Dermis microvascular lymphatic vessel endothelial cell (primary cell): Measurements from ENCODE around the gene SPTBN1. TPM values are rescaled to one million over a fixed set of nuclear protein-coding genes. Genes with fewer than 3 reads are reported as not detected.

Experiments used
- DNase-seq, 2 donors: peaks; one replicate each; pipeline versions ENCODE4 v3.0.0 to v3.0.0-alpha.2; 2010; ENCODE audit warnings: low read depth in 2 of 2
- total RNA-seq: library from RNA; depleted of rRNA; stranded (reverse); fragments of >200 nt; gene quantifications from 2 replicates; pipeline ENCODE4 v1.2.1, GENCODE V29; 2014

The SPTBN1 gene
- total RNA-seq, 1 donor from 2014 or later: 450 TPM

GRCh38 chr2:54572636-54573536 lies 116.8 kb downstream of the SPTBN1 start:
- peak in 1 of 2 donors; percentile 94 for DNase-seq

GRCh38 chr2:54573537-54573919 lies 117.4 kb downstream of the SPTBN1 start:
- peak in 1 of 2 donors; percentile 32 for DNase-seq

DNA sequence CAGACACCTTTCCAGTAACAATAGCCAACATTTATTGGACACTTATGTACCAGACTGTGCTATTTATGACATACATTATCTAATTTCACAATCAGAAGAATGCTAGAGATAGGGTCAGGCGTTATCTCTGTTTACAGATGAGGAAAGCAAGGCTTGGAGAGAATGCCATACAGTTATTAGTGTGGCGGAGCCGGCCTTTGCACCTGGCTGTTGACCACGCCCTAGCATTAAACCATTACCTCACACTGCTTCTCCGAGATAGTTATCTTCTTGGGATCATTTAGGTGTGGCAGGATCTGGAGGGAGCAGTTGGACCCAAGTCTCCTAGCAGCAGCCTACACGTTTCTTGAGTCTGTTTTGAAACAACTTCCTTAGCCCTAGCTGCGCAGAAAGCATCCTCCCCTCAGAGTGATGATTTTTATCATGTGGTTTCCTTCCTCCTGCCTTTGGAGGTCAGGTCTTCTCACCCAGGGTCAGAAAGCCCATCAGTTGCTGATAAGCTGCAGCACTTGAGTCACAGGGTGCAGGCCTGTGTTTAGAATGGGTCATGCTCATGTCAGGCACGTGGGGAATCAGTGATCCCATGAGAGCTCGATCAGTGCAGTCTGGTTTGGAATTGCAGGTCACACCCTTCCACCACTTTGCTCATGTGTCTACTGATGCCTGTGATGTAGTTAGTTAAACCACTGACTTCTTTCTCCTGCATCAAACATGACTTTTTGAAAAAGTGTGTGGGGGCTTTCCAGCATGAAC lies 118.2 kb downstream of the SPTBN1 start:
- DNase-seq: peak in 1 of 2 donors; percentile 78

DNA sequence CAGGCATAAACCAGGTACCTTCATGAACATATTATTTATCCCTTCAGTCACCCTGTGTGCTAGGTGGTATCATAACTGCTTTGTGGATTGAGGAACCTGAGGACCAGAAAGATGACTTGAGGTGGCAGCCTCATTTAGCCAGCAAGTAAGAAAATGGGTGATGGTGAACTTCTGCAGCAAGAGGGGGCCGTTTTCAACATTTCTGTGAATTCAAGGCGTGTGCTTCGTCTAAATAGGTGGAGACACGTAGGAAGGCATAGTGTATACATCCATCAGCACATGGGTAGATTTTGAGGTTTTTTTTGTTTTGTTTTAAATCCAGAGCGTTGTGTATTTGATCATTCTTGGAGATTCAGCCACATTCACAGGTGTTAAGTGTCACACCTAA lies 118.7 kb downstream of the SPTBN1 start:
- no peak for DNase-seq

DNA sequence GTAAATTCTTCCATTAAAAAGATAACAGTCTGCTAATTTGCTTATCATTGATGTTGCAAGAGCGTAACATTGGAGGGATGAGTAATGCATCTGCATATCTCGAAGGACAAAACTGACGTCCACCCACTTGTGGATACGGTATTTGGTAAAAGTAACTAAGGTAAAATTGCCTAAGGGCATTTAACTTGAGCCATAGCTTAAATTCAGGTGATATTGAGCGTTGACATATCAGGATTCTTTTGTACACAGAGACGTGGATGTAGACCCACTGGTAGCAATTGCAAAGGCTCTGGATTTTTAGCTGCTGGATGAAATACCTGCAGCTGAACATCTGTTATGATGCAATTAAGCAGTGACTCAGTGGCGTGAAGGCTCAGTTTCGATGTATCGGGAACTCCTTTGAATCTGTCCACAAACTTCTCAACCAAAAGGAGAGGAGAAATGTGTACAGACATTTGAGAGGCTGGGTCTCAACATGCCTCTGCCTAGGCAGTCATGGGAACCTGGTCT lies 119.3 kb downstream of the SPTBN1 start:
- DNase-seq: no peak

DNA sequence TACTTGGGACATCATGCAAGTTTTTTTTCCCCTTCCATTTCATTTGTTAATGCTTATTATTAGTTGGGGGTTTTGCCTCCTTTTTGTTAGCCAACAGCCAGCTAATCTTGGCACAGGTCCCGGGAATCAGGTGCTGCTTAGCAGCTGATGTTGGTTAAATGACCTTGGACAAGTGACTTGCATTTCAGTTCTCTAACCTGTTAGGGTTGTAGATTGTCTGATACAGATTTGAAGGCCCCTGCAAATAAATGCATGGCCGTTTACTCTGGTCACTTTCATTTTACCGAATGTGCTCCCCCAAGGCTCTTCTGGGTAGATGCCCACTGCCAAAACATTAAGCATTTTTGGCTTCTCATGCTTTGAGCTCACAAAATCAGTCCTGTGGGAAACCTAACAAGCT lies 120.9 kb downstream of the SPTBN1 start:
- DNase-seq: peak; percentile 35 to 82

DNA sequence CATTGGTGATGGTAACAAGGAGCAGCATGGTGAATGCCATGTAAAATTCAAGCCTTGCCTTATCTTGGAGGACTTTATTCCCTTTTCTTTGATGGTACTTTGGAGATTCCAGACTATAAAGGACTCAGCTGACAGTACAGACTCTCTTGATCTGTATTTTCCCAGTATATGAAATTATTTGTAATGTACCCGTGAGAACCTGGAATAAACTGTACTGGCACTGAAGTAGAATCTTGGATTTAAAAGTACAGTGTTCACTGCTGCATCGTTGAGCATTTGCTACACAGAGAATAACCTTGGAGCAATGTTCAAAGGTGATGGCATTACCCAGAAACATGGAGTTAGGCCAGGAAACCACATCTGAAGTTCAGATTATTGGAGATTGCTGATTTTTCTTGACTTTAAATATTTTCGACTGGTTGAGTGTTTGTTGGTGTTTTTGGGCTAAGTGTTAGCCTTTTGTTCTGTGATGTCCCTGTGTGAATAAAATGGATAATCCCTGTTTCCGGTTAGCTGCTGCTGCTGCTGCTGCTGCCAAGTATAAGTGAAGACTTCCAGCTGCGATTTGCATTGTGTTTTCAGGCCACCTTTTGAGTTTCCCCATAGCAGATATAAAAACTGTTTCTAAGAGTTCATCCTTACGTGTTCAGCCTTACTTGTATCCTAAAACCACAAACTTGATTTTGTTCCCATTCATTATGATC lies 122.0 kb downstream of the SPTBN1 start:
- DNase-seq: no peak

- DNase-seq: no peak
Observed at GRCh38 chr2:54578648-54579045, 122.5 kb downstream of the SPTBN1 start.

- DNase-seq: no peak
Observed at GRCh38 chr2:54579061-54579681, 123.0 kb downstream of the SPTBN1 start.

DNA sequence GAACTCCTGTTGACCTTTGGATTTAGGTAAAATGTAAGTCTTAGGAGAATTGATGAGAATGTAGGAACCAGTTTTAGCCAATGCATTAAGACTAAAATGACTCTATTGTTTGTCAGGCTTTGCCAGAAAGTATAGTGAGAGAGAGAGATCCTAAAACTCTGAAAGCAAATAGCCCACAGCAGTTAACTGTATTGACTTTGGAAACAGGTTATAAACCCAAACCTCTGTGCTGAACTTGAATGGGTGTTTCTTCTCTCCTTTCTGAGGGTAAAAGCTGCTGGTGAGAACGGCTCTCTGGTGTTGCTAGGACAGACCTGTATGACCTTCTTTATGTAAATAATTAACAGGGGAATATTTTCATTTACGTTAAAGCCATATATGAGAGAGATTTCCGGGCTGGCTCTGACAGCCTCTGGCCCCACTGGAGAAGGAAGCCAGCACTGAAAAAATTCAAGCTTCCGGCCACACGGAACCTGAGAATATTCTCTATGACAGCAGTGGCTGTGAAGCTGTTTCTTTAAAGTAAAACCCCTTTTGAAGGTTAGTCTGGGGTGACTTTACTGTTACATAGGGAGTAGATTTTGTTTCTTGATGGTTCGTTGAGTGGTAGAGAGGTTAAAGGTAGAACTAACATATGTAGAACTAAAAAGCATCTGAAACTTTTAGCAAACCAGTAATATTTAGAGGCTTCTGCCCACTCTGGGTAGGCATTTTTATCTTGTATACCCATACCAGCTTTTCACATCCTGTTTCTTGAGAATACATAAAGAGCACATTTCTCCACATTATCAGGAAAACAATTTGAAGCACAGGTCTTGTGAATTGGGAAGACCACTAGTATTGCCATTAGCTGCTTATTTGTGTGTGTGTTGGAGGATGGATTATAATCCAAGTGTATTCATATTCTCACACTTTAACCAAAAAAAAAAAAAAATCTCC lies 123.8 kb downstream of the SPTBN1 start:
- no peak for DNase-seq

DNA sequence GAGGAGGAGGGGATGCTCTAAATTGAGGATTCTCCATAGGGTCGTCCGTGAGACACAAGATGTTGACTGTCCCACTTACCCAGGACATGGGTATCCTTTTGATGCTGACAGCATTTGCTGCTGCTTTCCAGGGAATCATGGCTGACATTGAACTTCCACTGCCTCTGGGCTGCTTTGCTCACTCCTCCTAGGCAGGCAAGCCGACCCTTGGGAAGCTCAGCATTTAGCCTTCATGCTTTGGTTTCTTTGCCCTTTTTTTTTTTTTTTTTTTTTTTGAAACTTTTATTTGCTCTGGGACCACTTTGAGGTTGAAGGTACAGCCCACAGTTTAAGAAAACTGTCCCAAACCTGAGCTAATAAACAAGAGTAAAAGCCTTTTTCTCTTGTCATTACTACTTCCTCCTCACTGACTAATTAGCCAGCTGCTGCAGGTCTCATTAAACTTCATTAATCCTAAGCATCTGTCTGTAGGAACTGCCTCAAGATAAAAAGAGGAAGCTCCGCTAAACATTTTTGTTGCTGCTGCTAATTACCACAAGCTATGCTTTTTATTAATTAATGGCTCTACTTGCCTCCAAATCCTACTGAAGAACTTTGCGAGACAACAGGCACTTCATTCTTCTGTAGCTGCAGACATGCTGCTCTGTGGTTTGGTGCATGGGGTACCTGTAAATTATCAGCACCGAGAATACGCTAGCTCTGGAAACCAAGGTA lies 125.4 kb downstream of the SPTBN1 start:
- no peak for DNase-seq

DNA sequence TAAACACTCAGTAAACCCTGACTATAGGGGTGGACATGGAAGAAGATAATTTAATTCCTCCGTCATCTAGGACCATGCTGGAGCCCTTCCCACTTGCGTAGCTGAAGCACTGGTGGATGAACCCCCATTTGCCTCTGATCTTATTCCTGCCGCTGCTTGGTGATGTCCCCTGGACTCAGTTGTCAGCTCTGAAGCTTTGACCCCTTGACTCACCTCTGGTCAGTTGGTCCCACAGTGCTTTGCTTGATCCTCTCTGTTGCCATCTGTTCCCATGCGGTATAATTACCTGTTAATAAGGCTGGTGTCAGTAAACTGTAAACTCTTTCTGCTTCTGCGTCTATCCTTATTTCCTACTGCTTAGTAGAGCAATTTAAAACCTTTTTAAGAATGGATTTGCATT lies 126.9 kb downstream of the SPTBN1 start:
- no peak for DNase-seq

- no peak for DNase-seq
Observed at GRCh38 chr2:54584598-54584997, 128.5 kb downstream of the SPTBN1 start.

- no peak for DNase-seq
Observed at GRCh38 chr2:54585136-54585733, 129.1 kb downstream of the SPTBN1 start.

GRCh38 chr2:54586062-54586461 lies 129.9 kb downstream of the SPTBN1 start:
- peak in 1 of 2 donors; percentile 85 for DNase-seq

DNA sequence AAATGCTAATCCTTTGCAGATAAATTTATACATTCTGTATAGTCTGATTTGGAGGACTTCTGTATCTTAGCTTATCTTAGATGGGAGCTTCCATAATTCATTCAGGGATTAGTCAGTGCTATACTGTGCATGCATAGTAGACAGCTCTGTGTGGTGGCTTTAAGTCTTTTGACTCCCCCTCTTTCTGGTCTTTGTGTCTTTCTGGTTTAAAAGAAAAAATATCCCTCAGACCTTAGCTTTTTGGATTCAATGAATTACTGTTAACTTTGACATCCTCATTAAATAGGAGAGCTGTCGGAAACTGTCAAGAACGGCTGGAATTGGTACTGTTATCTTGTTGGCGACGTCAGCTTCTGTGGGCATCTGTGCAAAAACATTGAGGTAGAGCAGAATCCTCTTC lies 130.4 kb downstream of the SPTBN1 start:
- DNase-seq: no peak

- DNase-seq: no peak
Observed at GRCh38 chr2:54587171-54588016, 131.3 kb downstream of the SPTBN1 start.

DNA sequence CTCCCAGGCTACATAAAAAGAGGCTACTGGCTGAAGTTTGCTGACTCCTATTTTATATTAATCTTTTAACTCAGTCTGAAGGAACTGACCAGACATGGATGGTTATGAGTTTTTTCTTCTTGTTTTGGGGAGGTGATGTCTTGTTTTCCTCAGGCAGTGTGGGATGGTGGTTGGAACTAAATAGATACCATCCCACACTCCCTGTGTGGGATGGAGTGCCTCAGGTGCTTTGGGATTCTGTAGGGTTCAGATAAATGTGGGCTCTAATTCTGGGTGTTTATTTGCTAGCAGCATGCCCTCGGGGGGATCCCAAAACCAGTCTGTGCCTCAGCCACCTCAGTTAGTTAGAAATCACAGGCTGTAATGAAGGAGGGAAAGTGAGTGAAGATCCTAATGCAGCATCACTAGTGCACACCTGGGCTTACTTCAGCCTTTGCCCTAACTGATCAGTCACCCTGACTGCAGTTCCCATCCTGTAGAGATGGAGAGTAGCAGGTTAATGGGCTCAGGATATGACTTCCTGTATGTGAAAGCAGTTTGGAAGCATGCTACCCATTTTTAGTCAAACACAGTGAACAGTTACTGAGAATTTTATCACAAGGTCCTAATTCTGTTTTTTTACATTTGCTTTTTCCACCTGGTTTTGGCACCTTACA lies 132.2 kb downstream of the SPTBN1 start:
- no peak for DNase-seq
